OCI-M2 (cell line): Measurements from ENCODE around the gene ABRACL.
A peak's percentile ranks its signal among the peaks of the same experiment; 100 is the strongest.
"Not testable (repeated sequence)": the region's sequence is repeated elsewhere in the genome, so short reads cannot be mapped to it uniquely, and the experiment has no call there.

Source experiments
- DNase-seq: peaks from one replicate; lab custom pipeline; 2025; ENCODE audit not compliant: unreplicated experiment; lab: John Stamatoyannopoulos, UW

Gene ABRACL

DNA sequence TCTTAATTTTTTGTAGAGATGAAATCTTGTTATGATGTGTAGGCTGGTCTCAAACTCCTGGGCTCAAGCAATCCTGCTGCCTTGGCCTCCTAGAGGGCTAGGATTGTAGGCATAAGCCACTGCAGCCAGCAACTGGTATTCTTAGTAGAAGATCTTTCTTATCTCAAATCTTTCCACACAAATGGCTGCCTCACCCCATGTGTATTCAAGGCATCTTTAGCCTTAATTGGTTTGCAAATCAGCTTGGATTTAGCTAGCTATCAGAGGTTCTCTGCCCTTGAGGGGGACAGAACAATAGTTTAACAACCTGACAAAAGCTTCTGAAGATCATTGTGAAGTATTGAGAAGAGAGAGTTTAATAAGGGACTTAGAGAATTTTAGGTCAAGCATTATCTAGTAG is 17.9 kb upstream of the ABRACL start:
- no peak for DNase-seq

DNA sequence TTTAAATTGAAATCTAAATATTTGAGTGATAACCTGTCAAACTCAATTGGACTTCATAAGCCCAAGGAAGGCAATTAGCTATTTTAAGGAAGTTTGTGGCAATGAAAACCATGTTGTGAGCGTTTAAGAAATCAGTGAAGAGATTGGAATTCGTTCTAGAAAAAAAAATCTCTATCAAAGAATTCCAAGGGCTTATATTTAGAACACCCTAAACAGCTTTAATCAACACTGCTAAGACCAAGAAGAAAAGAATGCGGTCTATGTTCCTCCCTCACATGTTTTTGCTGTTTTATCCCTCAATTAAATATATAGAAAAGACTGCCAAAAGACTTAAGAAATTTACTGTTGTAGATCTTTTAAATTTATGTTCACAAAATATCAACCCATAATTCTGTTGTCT is 16.6 kb upstream of the ABRACL start:
- DNase-seq: no peak

GRCh38 chr6:139013185-139013800 is 15.3 kb upstream of the ABRACL start:
- no peak for DNase-seq

DNA sequence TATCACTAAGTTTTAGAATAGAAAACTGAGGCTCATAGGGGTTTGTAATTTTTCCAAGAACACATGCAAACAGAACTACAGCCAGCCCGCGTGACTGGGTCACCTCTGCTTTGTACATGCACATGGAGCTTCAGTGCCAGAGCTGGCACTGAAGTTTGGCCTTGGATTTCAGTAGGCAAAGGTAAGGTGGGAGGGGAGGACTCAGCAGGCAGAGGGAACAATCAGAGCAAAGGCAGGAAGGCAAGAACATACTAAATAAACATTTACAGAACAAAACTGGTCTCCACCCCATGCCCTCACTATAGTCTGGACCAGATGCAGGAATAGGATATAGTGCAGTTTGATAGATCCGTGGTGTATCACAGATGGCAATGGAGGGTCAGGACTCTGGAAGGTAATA is 13.6 kb upstream of the ABRACL start:
- DNase-seq: no peak

GRCh38 chr6:139016337-139017213 is 12.0 kb upstream of the ABRACL start:
- no peak for DNase-seq

GRCh38 chr6:139017227-139017626 is 11.3 kb upstream of the ABRACL start:
- no peak for DNase-seq

DNA sequence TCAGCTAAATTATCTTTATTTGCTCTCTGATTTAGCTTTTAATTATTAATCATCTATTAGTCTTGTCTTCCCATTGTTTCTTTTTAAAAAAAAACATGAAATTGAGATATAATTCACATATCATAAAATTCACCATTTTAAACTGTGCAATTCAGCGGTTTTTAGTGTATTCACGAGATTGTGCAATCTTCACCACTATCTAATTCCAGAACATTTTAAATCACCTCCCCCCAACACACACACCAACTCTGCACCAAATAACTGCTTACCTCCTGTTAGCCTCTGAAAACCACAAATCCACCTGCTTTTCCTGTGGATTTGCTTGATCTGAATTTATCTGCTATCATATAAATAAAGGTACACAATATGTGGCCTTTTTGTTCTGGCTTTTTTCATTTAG is 8.8 kb upstream of the ABRACL start:
- no peak for DNase-seq

DNA sequence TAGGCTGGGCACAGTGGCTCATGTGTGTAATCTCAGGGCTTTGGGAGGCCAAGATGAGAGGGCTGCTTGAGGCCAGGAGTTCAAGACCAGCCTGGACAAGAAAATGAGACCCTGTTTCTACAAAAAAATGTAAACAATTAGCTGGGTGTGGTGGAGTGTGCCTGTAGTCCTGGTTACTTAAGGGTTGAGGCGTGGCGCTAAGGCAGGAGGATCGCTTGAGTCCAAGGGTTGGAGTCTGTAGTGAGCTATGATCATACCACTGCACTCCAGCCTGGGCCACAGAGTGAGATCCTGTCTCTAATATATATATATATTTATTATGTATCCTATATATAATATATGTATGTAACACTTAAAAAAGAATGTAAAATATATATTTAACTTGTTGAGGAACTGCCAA is 7.9 kb upstream of the ABRACL start:
- DNase-seq: no peak

- DNase-seq: not testable (repeated sequence)
Observed at GRCh38 chr6:139025416-139025815, 3.1 kb upstream of the ABRACL start.

DNA sequence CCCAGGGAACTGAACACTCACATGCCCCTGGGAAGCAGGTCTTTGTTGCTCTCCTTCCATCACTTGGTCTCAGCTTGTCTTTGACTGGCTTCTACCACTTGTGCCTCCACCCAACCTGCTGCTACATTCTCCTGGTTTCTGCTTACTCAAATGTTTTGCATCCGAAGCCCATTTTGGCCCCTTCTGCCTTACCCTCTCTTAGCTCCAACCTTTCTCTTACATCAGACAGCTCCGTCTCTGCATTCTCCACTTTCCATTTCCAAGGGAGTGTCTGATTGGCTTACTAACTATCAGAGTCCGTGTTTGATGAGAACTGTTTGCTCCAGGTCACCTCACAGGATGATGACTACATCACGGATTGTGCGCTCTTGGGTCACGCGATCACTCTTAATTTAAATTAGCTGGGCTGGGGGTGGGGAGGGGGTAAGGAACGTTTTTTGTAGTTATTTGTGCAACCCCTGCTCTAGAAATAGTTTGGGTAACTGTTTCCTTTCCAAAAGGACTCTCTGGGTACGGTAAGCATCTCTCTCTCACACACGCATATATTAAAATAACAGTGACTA is 844 bp upstream of the ABRACL start:
- DNase-seq: peak; percentile 30

- DNase-seq: no peak
Observed at GRCh38 chr6:139028215-139028657, 309 bp upstream of the ABRACL start.

DNA sequence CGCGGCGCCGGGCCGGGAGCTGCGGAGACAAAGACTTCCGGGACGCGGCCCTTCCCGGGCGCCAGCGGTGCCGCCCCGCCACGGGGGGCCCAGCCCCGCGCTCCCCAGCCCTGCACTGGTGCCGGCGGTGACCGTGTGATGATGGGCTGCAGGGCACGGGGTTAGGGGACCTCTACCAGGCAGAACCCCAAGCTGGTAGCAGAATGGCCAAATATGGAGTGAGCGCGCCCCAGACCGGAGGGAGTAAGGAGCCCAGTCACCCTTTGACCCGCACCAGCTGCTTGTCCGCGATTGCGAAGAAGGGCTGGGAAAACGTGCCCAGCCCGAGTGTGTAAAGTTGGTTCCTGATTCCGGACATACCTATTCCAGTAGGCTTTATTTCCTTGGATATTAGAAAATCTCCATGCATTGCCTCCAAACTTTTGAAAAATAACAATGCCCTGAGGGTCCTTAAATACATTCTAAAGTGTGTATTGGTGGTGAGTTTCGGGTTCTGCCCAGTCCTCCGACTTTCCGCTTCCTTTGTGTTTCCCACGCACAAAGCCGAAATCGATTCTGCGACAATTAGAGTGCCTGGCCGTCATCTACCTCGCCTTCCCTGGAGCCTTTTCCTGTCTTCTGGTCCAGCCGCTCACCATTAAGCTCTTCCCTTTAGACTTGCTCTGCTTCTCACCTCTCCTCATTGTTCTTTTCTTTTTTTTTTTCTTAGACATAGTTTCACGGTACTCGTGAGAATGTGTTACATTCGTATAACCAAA is 1.1 kb downstream of the ABRACL start:
- DNase-seq: no peak

GRCh38 chr6:139030228-139030963 is 1.9 kb downstream of the ABRACL start:
- no peak for DNase-seq

GRCh38 chr6:139037490-139037889 is 8.9 kb downstream of the ABRACL start:
- DNase-seq: no peak

DNA sequence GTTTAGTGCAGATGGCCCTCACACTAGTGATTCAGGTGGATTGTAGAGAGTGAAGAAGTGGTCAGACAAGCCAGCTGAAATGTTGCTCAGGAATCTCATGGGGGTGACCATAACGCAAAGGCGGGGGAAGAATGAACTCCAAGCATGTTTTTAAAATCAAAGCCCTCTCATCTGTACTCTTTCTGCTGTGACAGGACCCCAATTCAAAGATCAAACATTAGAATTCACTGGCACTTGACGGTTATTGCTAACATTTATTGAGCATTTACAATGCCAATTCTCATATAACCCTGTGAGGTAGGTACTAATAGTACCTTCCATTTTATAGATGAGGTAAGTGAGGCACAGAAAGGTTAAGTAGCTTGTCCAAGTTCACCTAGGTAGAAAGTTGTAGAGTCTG is 15.7 kb downstream of the ABRACL start:
- DNase-seq: no peak

- DNase-seq: no peak
Observed at GRCh38 chr6:139047677-139048076, 19.1 kb downstream of the ABRACL start.

DNA sequence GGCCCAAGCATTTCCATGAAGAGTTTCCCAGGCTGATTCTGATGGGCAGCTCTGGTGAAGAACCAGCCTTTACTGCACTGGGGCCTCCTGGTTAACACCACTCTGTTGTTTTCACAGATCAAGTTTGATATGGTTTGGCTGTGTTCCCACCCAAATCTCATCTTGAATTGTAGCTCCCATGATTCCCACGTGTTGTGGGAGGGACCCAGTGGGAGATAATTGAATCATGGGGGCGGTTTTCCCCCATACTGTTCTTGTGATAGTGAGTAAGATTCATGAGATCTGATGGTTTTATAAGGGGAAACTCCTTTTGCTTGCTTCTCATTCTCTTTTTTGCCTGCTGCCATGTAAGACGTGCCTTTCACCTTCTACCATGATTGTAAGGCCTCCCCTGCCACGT is 20.4 kb downstream of the ABRACL start:
- DNase-seq: not testable (repeated sequence)

GRCh38 chr6:139050131-139050769 is 21.7 kb downstream of the ABRACL start:
- not testable (repeated sequence) for DNase-seq

DNA sequence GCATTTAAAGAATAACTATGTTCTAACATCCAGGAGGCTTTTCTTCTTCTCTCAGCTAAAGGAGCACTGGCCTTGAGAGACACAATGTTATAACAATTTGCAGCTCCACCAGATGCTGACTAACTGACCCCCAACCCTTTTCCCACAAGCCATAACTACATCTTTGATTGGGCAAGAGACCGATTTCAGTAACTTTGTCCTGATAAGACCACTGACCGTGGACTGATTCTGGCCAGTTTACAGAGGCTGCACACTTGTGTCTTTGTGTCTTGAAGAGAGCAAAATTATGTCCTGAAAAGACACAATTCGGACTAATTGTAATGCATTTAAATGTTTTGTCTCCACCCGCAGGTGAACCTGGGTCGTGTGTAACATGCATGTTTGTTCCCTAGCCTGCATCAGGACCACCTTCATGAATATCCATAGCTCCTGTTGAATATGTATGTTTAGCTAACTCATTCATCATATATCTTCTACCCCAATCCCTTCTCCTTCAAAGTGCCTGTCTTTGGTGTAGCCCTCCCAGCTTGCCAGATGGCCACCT is 22.3 kb downstream of the ABRACL start:
- DNase-seq: no peak
